Activated effector memory CD4-positive, alpha-beta T cell treated with Interleukin-2 at 50 U/mL for 16 hours (primary cell): Measurements from ENCODE around the gene THY1.
"Not testable (repeated sequence)": the region's sequence is repeated elsewhere in the genome, so short reads cannot be mapped to it uniquely, and the experiment has no call there.

ENCODE experiments used
- DNase-seq: peaks from one replicate; pipeline ENCODE4 v3.0.0-alpha.2; 2020

Gene THY1

DNA sequence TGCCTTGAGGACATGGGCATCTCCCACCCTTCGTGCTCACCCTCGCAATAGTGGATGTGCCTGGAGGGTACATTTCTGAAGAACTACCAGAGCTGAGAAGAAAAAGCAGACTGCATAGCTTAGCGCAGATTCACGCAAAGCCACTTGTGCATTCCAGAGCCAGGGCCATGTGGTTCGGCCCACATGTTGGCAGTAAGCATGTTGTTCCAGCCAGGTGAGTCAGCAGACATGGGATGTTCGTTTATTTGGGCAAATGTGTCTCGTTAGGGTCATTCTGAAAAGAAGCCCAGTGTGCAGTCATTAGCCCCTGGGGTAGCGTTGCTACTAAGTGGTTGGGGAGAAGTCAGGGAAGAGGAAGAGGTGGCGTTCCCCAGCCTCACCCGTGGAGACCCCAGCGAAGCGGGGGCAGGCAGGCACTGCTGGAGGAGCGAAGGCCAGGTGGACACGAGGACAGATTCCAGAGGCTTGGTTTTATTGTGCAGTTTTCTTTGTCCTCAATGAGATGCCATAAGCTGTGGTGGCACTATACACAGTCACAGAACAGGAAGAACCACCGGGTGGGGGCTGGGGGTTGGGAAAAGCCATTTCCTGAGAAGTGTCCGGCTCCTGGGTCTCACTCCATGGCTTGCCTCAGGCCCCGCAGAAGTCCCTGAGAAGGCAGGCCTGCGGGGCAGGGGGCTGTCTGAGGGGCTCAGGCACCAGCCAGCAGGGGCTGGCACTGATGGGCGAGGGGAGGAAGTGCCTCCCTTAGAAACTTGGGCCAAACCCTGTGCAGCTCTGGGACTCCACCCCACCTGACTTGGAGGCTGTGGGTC is 5.0 kb downstream of the THY1 start:
- no peak for DNase-seq

GRCh38 chr11:119416606-119417580 is 6.1 kb downstream of the THY1 start:
- DNase-seq: no peak

DNA sequence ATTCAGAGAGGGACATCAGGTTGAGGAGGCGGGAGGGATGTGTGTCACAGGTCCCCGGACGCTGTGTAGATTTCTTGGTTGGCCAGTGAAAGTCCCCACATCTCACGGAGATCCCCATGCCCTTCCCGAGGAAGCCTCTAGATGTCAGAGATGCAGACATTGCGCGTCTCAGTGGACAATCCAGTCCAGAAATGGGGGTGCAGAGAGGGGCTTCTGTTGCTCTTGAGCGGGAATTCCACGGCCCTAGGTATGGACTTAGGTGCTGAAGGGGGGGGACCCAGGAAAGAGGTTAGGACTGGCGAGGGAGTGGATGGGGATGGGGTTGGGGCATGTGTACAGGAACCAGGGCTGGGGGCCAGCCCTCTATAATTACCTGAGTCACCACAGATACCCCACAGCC is 7.0 kb downstream of the THY1 start:
- no peak for DNase-seq

- DNase-seq: no peak
Measured at GRCh38 chr11:119415517-119415916, 7.5 kb downstream of the THY1 start.

DNA sequence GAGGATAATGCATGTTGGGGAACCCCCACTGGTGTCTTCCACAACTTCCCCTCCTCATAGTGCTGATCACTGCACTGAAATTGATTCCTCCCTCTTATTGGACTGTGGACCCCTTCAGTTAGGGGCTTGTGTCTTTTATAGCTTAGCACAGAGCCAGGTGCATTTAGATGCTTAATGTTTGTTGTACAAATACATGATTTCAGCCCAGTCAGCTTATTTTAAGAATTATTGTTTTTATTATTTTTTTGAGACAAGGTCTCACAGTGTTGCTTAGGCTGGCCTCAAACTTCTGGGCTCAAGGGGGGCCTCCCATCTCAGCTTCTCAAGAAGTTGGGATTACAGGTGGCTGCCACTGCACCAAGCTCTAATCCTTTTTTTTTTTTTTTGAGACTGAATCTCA is 8.2 kb downstream of the THY1 start:
- DNase-seq: no peak

DNA sequence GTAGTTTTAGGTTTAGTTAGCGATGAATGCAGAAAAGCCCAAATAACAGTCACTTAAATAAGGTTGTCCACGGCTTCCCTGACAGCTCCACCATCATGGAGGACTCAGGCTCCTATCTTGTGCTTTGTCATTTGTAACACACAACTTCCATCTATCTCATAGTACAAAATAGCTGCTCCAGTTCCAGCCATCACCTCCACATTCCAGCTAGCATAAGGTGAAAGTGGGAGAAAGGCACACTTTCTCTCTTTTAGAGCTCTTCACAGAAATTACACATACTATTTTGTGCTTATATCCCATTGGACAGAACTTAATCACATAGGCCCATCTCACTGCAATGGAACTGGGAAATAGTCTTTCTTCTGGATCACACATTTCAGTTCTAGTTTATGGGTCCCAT is 8.7 kb downstream of the THY1 start:
- no peak for DNase-seq

- no peak for DNase-seq
Measured at GRCh38 chr11:119412072-119412471, 10.9 kb downstream of the THY1 start.

GRCh38 chr11:119410501-119410900 is 12.5 kb downstream of the THY1 start:
- DNase-seq: no peak

DNA sequence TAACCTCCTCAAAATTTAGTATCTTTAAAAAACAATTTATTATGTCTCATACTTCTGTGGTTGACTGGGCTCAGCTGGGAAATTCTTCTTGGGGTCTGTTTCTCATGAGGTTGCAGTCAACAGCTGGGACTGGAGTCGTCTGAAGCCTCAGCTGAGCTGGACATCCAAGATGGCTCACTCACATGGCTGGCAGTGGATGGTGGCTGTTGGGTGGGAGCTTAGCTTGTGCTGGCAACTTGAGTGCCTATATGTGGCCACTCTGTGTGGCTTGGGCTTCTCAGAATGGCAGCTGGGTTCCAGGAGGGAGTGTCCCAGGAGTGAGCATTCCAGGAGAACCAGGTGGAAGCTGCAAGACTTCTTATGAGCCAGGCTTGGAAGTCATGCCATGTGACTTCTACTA is 13.2 kb downstream of the THY1 start:
- no peak for DNase-seq

- no peak for DNase-seq
Measured at GRCh38 chr11:119406005-119406404, 17.0 kb downstream of the THY1 start.

GRCh38 chr11:119405448-119405847 is 17.5 kb downstream of the THY1 start:
- not testable (repeated sequence) for DNase-seq

DNA sequence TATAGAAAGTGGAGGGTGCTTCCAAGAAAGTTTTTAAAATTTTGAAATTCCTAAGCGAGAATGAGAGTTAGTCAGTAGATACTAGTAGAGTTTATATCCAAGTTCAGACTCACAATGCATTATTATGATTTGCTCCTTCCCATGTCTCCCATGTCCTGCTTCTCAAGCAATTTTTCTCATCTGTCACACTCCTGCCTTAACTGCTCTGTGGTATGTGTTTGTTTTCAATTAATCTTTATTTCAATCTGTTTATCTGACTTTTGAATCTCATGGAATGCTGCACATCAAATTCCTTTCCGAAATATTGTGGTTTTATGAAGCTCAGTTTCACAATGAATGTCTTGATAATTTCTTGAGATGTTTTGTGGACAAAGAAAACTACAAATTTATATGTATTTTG is 18.1 kb downstream of the THY1 start:
- DNase-seq: no peak

DNA sequence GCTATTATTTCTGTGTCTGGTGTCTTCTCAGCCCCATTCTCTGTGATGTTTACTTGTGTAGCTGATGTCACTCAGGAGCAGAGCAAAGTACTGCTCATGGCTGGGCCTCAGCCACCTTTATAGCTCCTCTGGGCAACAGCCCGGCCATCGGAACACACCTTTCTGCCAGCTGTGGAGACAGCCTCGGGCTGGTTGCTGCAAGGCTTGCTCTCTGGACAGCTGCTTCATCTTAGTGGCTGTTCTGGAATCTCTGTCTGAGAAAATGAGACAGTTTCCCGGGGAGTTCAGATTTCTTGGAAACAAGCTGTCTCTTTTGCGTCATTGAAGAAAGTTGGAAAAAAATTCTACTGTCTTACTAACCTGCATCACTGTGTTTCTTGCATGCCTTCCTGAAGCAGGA is 20.0 kb downstream of the THY1 start:
- no peak for DNase-seq

GRCh38 chr11:119402470-119402869 is 20.5 kb downstream of the THY1 start:
- DNase-seq: no peak

DNA sequence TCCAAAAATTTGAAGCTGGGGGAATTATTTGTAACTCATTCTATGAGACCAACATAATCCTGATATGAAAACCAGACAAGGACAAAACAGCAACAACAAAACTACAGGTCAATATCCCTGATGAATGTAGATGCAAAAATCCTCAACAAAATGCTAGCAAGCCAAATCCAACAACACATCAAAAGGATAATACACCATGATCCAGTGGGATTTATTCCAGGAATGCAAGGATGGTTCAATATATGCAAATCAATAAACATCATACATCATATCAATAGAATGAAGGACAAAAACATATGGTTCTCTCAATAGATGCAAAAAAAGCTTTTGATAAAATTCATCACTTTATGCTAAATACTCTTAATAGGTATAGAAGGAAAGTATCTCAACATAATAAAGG is 22.1 kb downstream of the THY1 start:
- DNase-seq: no peak

GRCh38 chr11:119397740-119398139 is 25.2 kb downstream of the THY1 start:
- DNase-seq: no peak

DNA sequence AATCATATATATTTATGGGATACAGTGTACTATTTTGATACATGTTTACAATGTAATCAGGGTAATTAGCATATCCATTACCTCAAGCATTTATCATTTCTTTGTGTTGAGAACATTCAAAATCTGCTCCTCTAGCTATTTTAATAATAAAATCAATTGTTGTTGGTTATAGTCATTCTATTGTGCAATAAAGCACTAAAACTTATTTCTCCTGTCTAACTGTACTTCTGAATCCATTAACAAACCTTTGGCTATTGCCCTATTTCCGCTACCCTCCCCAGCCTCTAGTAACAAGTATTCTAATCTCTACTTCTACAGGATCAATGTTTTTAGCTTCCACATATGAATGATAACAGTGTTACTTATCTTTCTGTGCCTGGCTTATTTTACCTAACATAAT is 26.1 kb downstream of the THY1 start:
- DNase-seq: no peak

GRCh38 chr11:119391275-119391674 is 31.7 kb downstream of the THY1 start:
- no peak for DNase-seq

- no peak for DNase-seq
Measured at GRCh38 chr11:119389611-119390254, 33.2 kb downstream of the THY1 start.

GRCh38 chr11:119388103-119388502 is 34.9 kb downstream of the THY1 start:
- no peak for DNase-seq

DNA sequence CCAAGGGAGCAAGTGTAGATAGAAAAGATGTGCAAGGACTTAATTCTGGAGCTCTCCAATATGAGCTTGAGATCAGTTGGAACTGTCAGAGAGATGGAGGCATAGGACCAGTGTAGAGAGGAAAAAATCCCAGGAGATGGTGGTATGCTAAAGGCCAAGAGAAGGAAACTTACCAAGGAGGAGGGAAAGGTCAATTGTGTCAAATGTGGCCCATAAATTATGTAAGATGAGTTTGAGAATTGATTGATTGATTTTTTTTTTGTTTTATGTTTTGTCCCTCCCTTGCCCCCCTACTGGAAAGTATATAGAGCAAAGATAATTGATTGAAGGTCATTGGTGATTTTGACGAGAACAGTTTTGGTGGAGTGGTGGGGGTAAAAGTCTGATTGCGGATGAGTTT is 38.6 kb downstream of the THY1 start:
- DNase-seq: no peak

- not testable (repeated sequence) for DNase-seq
Measured at GRCh38 chr11:119382513-119382912, 40.5 kb downstream of the THY1 start.

GRCh38 chr11:119382101-119382500 is 40.9 kb downstream of the THY1 start:
- no peak for DNase-seq
